NT2/D1 (cell line): ENCODE measurements around the gene AP1S1.

Experiments used
- SUZ12 ChIP-seq: IDR thresholded peaks from 2 replicates; pipeline ENCODE4 v1.6.1; 2011; ENCODE audit not compliant: insufficient read length, insufficient read depth; ENCODE audit errors: extremely low read depth
- YY1 ChIP-seq: IDR thresholded peaks from 2 replicates; pipeline ENCODE4 v1.6.1; 2011; ENCODE audit not compliant: insufficient read length, insufficient read depth
- ZNF274 ChIP-seq: IDR thresholded peaks from 2 replicates; pipeline ENCODE4 v1.6.1; 2011; ENCODE audit warnings: mild to moderate bottlenecking, low read depth, low read length

DNA sequence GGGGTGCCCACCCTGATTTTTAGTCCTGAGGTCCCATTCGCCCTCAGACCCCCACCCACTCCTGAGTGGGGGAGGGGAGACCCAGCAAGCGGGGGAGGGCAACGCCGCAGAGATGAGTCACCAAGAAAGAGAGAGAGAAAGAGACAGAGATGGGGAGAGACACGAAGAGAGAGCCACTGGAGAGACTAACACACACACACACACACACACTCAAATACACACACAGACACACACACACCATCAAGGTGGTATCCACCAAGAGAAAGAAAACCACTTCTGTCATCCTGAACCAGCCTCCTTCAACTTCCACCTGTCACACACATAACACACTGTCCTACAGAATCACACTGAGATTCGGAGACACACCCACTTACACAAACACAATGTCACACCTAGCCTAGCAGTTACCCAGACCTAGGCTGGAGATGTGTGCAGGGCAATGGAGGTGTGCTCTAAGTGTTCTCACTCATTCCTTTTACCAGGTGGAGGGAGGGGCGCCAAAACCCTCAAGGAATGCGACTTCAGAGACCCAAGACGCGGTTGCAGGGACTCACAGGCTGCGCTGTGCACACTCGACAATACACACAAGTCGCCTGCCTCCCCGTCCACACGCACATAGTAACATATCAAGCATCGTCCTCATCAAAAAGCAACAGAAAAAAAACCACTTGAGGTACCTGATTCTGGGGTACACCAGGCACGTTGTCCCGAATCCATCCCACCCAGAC lies 15.0 kb downstream of the AP1S1 start:
- TF ChIP-seq YY1, result no peak
- TF ChIP-seq ZNF274, result no peak
- no peak for TF ChIP-seq SUZ12
